DND-41 (cell line): ENCODE data around the gene FLNB.

ENCODE experiments used
- ATAC-seq: fragments of 200-7000 bp; cut with Tn5 transposase; 3 replicates; pipeline ENCODE4 v1.9.1; 2021; ENCODE audit warnings: low read depth; ENCODE audit not compliant: insufficient read depth
- DNase-seq: peaks from one replicate; pipeline ENCODE4 v3.0.0-alpha.2; 2020
- H2AFZ ChIP-seq: 2 replicates; pipeline ENCODE4 v1.6.0; 2012; ENCODE audit warnings: low read depth, low read length
- H3K27ac ChIP-seq: 2 replicates; pipeline ENCODE4 v1.5.1; 2012; ENCODE audit warnings: low read length, inconsistent platforms
- H3K27me3 ChIP-seq: fragments of 200-600 bp; sonication (generic); 2 replicates; pipeline ENCODE4 v1.6.0; 2012; ENCODE audit warnings: low read length, mild to moderate bottlenecking, inconsistent platforms; ENCODE audit not compliant: insufficient read depth, poor library complexity
- H3K36me3 ChIP-seq: 2 replicates; pipeline ENCODE4 v1.5.1; 2012; ENCODE audit warnings: low read length, inconsistent platforms; ENCODE audit not compliant: insufficient read depth
- H3K4me1 ChIP-seq: 2 replicates; pipeline ENCODE4 v1.5.1; 2012; ENCODE audit warnings: mild to moderate bottlenecking, low read length; ENCODE audit not compliant: insufficient read depth
- H3K4me2 ChIP-seq: 2 replicates; pipeline ENCODE4 v1.6.0; 2012; ENCODE audit warnings: mild to moderate bottlenecking, moderate library complexity, low read length, inconsistent platforms; ENCODE audit not compliant: insufficient read depth
- H3K4me3 ChIP-seq, 2 experiments: fragments of 200-600 bp in 1 of 2; shearing (Covaris generic) in 1 of 2; 2 replicates each; pipeline ENCODE4 v1.5.1; 2012 to 2016; ENCODE audit warnings: inconsistent platforms in 2 of 2, low read length in 2 of 2, mild to moderate bottlenecking in 2 of 2, low read depth in 1 of 2, moderate library complexity in 1 of 2
- H3K79me2 ChIP-seq: 2 replicates; pipeline ENCODE4 v1.6.0; 2012; ENCODE audit warnings: low read length, inconsistent platforms; ENCODE audit not compliant: insufficient read depth
- H3K9ac ChIP-seq: 2 replicates; pipeline ENCODE4 v1.6.0; 2012; ENCODE audit warnings: low read depth, mild to moderate bottlenecking, inconsistent platforms, low read length, moderate library complexity
- H3K9me3 ChIP-seq: 2 replicates; pipeline ENCODE4 v1.5.1; 2012; ENCODE audit warnings: low read length, moderate library complexity, mild to moderate bottlenecking, inconsistent platforms; ENCODE audit not compliant: insufficient read depth, severe bottlenecking
- H4K20me1 ChIP-seq: 2 replicates; pipeline ENCODE4 v1.6.0; 2012; ENCODE audit warnings: low read length; ENCODE audit not compliant: insufficient read depth
- EZH2 ChIP-seq: IDR thresholded peaks from 3 replicates; pipeline ENCODE4 v1.6.1; 2012; ENCODE audit warnings: borderline replicate concordance, low read depth, mild to moderate bottlenecking, moderate library complexity, low read length, inconsistent platforms; ENCODE audit not compliant: severe bottlenecking
- TF ChIP-seq, protein P1 (sequence below): IDR thresholded peaks from 2 replicates; pipeline ENCODE4 v1.5.1; 2012; ENCODE audit warnings: borderline replicate concordance, low read length, moderate library complexity, mild to moderate bottlenecking; ENCODE audit not compliant: poor library complexity, severe bottlenecking; ENCODE audit errors: extremely low read depth

Gene FLNB

DNA sequence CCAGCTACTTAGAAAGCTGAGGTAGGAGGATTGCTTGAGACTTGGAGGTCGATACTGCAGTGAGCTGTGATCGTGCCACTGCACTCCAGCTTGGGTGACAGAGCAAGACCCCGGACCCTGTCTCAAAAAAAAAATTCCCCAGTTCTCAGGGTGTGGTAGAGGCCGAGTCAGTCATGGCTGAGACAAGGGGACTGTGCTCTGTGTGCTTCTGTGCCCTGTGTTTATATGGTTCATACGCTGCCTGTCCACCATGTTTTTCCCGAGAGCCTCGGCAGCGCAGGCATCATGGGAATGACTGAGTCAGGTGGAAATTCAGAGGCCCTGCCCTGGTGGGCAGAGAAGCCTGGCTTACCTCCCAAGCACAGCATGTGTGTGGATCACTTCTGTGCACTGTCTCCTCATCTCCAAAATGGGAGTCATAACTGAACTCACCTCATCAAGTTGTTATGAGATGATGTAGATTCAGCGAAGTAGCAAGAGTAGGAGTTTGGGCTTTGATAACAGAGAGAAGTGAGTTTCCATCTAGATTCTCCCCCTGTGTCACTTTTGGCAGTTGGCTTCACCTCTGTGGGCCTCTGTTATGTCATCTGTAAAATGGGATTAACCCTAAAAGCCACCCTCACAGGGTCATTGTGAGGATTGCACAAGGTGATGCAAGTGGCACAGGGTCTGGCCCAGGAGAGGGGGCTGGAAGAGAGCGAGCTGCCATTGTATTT, 56.9 kb downstream of the FLNB start:
- DNase-seq (no peak), ATAC-seq (no peak)
- no peaks in the 10 kb centered on the region for H3K27me3 ChIP-seq
- H3K79me2 ChIP-seq, result peaks cover 70% of the 10 kb centered on the region
- no peaks in the 10 kb centered on the region for H3K9me3 ChIP-seq
- H3K4me1 ChIP-seq, result no peaks in the 10 kb centered on the region; the same call in 1 of the 2 replicates
- no peak overlapping the region for H3K4me2 ChIP-seq
- H2AFZ ChIP-seq, result no peak overlapping the region
- H3K27ac ChIP-seq, result no peak overlapping the region
- TF ChIP-seq, protein P1, sequence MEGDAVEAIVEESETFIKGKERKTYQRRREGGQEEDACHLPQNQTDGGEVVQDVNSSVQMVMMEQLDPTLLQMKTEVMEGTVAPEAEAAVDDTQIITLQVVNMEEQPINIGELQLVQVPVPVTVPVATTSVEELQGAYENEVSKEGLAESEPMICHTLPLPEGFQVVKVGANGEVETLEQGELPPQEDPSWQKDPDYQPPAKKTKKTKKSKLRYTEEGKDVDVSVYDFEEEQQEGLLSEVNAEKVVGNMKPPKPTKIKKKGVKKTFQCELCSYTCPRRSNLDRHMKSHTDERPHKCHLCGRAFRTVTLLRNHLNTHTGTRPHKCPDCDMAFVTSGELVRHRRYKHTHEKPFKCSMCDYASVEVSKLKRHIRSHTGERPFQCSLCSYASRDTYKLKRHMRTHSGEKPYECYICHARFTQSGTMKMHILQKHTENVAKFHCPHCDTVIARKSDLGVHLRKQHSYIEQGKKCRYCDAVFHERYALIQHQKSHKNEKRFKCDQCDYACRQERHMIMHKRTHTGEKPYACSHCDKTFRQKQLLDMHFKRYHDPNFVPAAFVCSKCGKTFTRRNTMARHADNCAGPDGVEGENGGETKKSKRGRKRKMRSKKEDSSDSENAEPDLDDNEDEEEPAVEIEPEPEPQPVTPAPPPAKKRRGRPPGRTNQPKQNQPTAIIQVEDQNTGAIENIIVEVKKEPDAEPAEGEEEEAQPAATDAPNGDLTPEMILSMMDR, result no peak
- TF ChIP-seq EZH2, result no peak
- H3K4me3 ChIP-seq, result no peak overlapping the region
- no peak overlapping the region for H3K9ac ChIP-seq
- no peaks in the 10 kb centered on the region for H3K36me3 ChIP-seq
- peaks cover 32% of the 10 kb centered on the region for H4K20me1 ChIP-seq

DNA sequence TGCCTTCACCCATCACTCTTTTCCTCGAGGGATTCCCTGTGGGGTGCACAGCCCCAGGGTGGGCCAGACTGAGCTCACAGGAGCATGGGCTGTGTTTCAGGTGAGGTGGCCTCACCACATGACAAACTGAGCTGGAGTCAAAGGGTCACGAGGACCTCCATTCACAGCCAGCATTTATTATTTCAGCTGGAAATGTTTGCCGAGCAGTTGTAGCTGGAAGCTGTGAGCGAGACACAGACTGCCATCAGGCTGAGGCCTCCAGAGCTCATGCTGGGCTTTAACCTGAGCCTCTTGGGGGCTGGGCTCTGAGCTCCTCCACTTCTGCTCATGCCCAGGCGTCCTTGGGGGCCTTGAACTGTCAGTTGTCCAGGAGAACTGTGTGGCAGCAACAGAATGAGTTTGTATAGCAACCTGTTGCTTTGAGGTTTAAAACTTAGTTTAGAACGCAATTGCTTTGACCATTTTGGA, 57.5 kb downstream of the FLNB start:
- no peaks in the 10 kb centered on the region; the same call in 1 of the 2 replicates for H3K4me1 ChIP-seq
- no peaks in the 10 kb centered on the region for H3K9me3 ChIP-seq
- H3K27me3 ChIP-seq, result no peaks in the 10 kb centered on the region
- 0 out of 2 replicates have a peak overlapping the region, but pooled peaks have one; percentile 6 for H3K27ac ChIP-seq
- no peaks in the 10 kb centered on the region for H3K36me3 ChIP-seq
- no peak overlapping the region for H2AFZ ChIP-seq
- no peak overlapping the region for H3K4me2 ChIP-seq
- peaks cover 68% of the 10 kb centered on the region for H3K79me2 ChIP-seq
- 0 out of 3 replicates have a peak, but pooled peaks have one; percentile 29 for ATAC-seq
- no peak for DNase-seq
- TF ChIP-seq, protein P1, result no peak
- TF ChIP-seq EZH2, result no peak
- H3K9ac ChIP-seq, result no peak overlapping the region
- H4K20me1 ChIP-seq, result peaks cover 32% of the 10 kb centered on the region
- H3K4me3 ChIP-seq, result no peak overlapping the region

DNA sequence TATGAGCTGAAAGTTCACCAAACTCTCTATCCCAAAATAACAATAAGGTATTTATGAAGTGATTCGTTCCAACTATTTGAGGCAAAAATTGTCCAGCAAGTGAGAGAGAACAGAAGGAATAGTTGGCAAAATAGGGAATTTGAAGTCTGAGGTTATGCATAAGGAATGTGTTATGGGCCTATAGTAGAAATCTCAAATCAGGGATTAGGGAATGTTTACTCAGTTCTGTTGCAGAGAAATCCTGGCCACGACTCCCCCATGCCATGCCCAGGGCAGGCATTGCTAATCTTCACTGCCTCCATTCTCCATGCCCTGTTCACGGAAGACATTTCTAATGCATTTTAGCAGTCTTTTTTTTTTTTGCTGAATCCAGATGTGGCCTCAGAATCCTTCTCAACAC, 58.6 kb downstream of the FLNB start:
- Histone ChIP-seq H3K4me3 (no peak overlapping the region), H2AFZ (no peak overlapping the region), H3K9me3 (no peaks in the 10 kb centered on the region), H3K4me1 (no peaks in the 10 kb centered on the region; the same call in none of the 2 replicates), H3K27me3 (no peaks in the 10 kb centered on the region), H3K79me2 (peaks cover 67% of the 10 kb centered on the region), H3K27ac (no peak overlapping the region), H4K20me1 (peaks cover 32% of the 10 kb centered on the region), H3K36me3 (no peaks in the 10 kb centered on the region), H3K9ac (no peak overlapping the region), H3K4me2 (no peak overlapping the region)
- DNase-seq (no peak), ATAC-seq (no peak)
- TF ChIP-seq, protein P1, result no peak
- TF ChIP-seq EZH2, result no peak
